ENCODE data around the gene MAG.

The MAG gene

DNA sequence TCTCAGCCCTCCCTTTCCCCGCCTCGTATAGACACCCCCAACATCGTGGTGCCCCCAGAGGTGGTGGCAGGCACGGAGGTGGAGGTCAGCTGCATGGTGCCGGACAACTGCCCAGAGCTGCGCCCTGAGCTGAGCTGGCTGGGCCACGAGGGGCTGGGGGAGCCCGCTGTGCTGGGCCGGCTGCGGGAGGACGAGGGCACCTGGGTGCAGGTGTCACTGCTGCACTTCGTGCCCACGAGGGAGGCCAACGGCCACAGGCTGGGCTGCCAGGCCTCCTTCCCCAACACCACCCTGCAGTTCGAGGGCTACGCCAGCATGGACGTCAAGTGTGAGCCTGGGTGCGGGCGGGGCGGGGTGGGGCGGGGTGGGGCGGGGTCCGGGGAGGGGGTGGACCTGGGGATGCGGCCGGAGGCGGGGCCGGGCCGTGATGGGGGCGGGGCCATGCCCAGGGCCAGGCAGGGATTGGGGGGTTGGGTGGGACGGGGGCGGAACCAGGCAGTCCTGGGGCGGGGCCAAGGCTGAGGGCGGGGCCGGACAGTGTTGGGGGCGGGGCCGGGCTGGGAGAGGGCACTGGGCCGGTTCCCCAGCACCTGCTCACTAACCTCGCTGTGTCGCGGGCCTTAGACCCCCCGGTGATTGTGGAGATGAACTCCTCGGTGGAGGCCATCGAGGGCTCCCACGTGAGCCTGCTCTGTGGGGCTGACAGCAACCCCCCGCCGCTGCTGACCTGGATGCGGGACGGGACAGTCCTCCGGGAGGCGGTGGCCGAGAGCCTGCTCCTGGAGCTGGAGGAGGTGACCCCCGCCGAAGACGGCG is 7.8 kb downstream of the MAG start:
- DNase-seq (ENCODE audit: low spot score), result peak; percentile 63

DNA sequence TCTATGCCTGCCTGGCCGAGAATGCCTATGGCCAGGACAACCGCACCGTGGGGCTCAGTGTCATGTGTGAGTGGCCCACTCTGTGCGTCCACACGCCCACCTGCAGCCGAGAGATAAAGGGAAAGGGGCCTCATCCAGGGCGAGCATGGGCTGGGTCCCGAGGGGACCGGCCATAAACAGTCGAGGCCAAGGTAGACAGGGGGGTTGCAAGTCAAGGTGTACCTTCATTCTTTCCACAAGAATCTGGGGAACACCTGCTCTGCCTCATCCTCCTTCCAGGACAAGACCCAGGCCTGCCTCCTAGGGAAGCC is 8.3 kb downstream of the MAG start:
- no peak for DNase-seq (ENCODE audit: low spot score)

- DNase-seq (ENCODE audit: low spot score), result no peak
These were observed 10.0 kb downstream of the MAG start for GRCh38 chr19:35301961-35302360.

DNA sequence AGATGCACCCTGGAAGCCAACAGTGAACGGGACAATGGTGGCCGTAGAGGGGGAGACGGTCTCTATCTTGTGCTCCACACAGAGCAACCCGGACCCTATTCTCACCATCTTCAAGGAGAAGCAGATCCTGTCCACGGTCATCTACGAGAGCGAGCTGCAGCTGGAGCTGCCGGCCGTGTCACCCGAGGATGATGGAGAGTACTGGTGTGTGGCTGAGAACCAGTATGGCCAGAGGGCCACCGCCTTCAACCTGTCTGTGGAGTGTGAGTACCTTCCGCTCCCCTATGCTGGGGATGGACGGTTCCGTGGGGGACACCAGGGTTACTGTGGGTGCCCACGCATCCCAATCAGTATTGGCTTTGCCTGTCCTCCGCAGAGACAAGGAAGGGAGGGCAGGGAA is 10.5 kb downstream of the MAG start:
- DNase-seq (ENCODE audit: low spot score), result no peak

GRCh38 chr19:35303357-35303915 is 11.5 kb downstream of the MAG start:
- no peak for DNase-seq (ENCODE audit: low spot score)

GRCh38 chr19:35304036-35304435 is 12.1 kb downstream of the MAG start:
- no peak for DNase-seq (ENCODE audit: low spot score)

- no peak for DNase-seq (ENCODE audit: low spot score)
These were observed 13.2 kb downstream of the MAG start for GRCh38 chr19:35305181-35305580.

DNA sequence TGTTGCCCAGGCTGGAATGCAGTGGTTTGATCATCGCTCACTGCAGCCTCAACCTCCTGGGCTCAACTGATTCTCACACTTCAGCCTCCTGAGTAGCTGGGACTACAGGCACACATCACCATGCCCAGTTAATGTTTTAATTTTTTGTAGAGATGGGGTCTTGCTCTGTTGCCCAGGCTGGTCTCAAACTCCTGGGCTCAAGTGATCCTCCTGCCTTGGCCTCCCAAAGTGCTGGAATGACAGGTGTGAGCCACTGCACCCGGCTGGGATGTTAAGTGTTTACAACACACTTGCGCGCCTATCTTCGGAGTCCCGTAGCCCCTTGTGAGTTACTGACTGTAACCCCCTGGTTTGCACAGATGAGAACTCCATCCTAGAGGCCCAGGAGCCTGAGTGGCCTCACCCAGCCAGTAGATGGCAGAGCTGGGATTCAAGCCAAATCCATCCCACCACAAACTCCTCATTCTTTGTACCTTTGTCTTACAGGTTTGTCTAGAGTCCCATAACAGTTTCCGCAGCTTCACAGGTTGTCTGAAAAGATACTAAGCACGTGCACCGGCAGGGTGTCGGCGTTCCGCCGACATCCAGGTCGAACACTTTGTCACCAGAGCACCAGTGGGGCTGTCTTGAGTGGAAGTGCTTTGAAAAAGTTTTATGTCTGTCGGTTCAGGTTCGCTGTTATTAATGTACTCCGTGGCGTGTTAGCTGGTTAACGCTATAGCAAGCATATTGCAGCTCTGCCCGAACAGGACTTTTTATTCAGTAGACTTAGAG is 14.7 kb downstream of the MAG start:
- peak; percentile 47 for DNase-seq (ENCODE audit: low spot score)

DNA sequence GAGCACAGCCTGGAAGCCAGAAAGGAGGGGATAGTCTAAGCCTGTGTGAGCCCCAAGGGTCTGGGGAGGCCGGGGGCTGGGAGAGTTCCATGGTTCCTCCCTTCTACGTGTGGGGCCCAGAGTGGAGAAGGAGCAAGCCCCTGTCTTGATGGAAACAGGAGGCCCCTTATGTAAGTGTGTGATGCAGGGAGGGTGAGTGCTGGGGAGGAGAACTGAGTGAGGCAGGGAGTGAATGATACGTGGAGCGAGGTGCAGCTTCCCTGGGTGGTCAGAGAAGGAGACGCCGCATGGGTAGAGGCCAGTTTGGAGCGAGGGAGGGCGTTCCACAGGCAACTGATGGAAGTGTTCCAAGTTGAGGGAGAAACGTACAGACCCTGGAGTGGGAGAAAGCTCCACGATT is 16.0 kb downstream of the MAG start:
- no peak for DNase-seq (ENCODE audit: low spot score)

GRCh38 chr19:35308910-35309309 is 16.9 kb downstream of the MAG start:
- no peak for DNase-seq (ENCODE audit: low spot score)

DNA sequence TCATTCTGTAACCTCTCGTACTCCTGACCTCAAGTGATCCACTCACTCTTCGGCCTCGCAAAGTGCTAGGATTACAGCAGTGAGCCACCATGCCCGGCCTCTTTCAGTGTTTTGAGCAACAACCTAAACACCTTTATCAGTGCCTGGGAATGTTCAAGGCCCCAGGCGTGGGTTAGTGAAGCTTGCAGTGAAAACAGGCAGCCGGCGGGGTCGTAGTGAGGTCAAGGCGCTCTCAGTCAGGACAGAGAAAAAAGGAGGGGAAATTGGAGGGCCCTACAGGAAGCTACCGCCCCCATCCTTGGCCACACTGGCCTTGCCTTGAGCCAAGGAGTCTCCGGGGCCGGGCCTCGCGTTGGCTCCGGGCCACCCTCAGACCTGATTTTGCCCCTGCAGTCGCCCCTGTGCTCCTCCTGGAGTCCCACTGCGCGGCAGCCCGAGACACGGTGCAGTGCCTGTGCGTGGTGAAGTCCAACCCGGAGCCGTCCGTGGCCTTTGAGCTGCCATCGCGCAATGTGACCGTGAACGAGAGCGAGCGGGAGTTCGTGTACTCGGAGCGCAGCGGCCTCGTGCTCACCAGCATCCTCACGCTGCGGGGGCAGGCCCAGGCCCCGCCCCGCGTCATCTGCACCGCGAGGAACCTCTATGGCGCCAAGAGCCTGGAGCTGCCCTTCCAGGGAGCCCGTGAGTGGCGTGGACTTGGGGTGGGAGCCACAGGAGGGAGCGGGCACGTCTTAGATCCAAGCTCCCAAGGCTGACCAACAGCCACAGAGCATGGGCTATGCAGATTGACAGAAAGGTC is 17.7 kb downstream of the MAG start:
- no peak for DNase-seq (ENCODE audit: low spot score)

GRCh38 chr19:35310331-35310730 is 18.4 kb downstream of the MAG start:
- no peak for DNase-seq (ENCODE audit: low spot score)

DNA sequence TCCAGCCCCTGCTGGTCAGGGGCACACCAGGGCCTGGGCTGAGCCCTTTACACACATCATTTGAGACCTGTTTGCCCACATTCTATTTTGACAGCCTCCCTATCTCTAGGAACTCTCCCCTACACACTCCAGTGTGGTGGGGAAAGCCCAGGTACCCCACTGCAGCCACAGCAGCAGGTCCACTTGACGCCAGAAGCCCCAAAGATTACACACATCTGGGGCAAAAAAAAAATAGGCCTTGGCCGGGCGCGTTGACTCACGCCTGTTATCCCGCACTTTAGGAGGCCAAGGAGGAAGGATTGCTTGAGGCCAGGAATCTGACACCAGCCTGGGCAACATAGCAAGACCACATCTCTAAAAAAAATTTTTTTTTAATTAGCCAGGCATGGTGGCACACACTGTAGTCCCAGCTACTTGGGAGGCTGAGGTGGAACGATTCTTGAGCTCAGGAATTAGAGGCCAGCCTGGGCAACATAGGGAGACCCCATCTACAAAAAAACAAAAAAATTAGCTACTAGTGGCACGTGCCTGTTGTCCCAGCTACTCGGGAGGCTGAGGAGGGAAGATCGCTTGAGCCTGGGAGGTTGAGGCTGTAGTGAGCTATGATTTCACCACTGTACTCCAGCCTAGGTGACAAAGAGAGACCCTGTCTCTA is 19.0 kb downstream of the MAG start:
- no peak for DNase-seq (ENCODE audit: low spot score)

DNA sequence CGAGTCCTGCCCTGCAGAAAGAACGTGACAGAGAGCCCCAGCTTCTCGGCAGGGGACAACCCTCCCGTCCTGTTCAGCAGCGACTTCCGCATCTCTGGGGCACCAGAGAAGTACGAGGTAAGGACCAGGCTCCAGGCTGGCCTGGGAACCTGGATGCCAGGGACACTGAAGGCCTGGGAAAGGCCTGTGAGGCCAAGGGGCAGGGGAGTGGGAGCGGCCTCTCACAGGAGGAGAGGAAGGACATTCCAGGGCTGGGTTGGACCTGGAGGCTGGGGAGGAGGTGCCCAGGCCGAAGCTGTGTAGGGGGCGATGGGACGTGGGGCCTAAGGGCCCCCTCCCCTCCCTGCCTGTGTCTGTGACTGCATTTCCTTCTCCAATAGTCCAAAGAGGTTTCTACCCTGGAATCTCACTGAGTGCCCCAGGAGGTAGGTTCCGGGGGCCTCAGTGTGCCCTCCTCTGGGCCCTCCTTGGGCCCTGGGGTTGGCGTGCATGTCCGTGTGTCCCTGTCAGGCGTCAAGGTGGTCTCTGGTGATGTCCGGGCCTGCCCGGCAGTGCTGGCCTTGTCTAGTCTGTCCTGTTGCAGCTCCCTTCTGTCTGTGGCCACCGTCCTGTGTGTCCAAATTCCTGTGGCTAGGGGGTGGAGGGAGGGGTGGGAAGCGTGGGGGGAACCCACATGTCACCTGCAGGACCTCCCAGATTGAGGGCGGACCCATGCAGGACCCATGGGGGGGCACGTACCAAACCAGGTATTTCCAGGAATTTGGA is 20.1 kb downstream of the MAG start:
- no peak for DNase-seq (ENCODE audit: low spot score)

DNA sequence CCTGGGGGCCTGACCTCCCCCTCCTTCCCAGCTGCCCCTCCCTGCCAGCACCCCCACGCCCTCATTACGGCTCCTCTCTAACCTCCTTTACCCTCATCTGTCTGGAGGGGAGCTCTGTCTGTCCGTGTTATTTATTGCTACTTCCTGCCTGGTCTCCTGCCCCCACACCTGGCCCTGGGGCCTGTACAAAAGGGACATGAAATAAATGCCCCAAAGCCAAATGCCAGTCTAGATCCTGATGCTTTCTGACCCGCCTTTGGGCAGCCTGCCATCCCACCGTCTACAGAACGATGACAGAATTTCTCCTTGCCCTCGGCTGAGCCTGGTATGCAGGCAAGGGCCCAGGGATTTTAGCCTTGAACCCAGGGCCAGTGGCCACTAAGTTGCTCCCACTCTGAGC is 21.6 kb downstream of the MAG start:
- no peak for DNase-seq (ENCODE audit: low spot score)

- DNase-seq (ENCODE audit: low spot score), result no peak
These were observed 22.1 kb downstream of the MAG start for GRCh38 chr19:35314031-35314430.

DNA sequence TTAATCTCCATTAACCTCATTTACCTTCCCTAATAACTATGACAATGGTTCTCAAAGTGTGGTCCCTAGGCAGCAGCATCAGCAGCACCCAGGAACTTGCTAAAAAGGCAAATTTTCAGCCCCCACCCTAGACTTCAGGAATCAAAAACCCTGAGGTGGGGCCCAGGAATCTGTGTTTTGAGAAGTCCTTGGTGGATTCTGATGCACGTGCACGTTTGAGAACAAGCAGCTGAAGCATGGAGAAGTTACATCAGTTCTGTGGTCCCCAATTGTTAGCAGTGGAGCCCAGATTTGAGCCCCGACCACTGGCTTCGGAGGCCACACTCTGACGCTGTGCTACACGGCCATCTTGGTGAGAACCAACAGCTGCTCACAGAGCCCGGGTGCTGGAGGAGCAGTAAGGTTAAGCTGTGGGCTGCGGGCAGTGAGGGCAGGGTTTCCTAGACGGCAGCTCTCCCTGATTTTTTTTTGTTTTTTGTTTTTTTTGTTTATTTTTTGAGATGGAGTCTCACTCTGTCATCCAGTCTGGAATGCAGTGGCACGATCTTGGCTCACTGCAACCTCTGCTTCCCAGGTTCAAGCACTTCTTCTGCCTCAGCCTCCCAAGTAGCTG is 23.0 kb downstream of the MAG start:
- no peak for DNase-seq (ENCODE audit: low spot score)

DNA sequence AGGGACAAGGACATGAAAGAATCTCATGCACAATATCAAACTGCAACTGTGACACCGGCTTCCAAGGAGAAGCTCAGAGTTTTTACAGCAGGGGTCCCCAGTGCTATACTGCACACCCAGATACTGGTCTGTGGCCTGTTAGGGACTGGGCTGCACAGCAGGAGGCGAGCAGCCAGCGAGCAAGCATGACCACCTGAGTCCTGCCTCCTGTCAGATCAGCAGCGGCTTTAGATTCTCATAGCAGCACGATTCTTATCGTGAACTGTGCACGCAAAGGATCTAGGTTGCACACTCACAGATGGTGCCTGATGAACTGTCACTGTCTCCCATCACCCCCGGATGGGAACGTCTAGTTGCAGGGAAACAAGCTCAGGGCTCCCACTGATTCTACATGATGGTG is 23.9 kb downstream of the MAG start:
- peak; percentile 41 for DNase-seq (ENCODE audit: low spot score)

DNA sequence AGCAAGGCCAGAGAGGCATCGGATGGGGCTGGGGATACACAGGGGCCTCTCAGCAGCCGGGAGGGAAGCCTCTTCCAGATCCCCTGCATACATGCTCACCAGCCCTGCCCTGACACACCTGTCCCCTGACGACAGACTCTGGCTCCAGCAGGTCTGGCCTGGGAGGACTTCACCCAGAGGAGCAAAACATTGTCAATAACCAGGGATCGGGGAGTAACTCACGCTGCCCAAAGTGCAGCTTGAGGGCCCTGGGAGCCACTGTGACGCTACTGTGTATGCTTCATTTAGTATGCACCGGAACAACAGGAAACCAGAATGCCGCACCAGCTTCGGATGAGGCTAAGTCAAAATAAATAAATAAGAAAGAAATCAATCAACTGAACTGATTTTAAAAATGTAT is 24.6 kb downstream of the MAG start:
- DNase-seq (ENCODE audit: low spot score), result no peak

- no peak for DNase-seq (ENCODE audit: low spot score)
These were observed 25.6 kb downstream of the MAG start for GRCh38 chr19:35317464-35318043.

All from NAMALWA (cell line).